Measurements from ENCODE around the gene CD247. TPM values are rescaled to one million over a fixed set of nuclear protein-coding genes. Genes with fewer than 3 reads are reported as not detected.

Gene CD247
- total RNA-seq, 3 donors from 2014 or later: 63.7 to 93.5 (median 73.2) TPM

DNA sequence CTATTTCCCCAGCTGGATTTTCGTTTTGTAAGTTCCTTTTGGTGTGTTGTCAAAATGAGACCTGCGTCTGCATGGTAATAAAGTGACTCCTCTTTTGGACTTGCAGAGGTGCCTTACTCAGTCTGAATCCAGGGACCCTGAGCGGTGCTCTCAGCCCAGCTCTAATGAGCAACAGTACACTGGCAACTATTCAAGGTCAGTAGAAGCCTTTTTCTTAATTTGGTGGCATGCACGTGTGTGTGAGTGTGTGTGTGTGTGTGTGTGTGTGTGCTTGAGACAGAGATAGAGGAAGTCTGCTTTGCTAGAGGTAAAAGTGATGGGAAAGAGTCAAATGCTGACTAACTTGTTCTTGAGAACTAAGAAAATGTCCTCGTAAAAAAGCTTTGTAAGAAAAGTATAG is 105.4 kb downstream of the CD247 start:
- H3K9me3 Mint-ChIP-seq: no peaks in the 10 kb centered on the region
- no peak overlapping the region for H3K4me3 Mint-ChIP-seq
- no peaks in the 10 kb centered on the region for H3K27me3 Mint-ChIP-seq (ENCODE audit: low read depth)
- ATAC-seq (no peak), DNase-seq (no peak)
- H3K36me3 Mint-ChIP-seq (ENCODE audit: insufficient read depth): peaks cover 28% of the 10 kb centered on the region
- peaks cover 13% of the 10 kb centered on the region for H3K4me1 Mint-ChIP-seq (ENCODE audit: low read depth)

DNA sequence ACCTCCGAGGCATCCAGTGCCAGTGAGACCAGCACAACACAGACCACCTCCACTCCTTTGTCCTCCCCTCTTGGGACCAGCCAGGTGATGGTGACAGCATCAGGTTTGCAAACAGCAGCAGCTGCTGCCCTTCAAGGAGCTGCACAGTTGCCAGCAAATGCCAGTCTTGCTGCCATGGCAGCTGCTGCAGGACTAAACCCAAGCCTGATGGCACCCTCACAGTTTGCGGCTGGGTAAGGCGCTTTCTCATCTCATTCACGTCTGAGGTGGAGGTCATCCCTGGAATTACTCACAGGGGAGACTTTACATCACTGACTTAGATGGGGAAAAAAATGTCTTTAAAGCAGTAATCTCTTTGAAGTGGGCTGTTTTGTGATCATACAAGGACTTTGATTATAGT is 106.3 kb downstream of the CD247 start:
- Mint-ChIP-seq H3K4me1 (ENCODE audit: low read depth) (peaks cover 13% of the 10 kb centered on the region), H3K27me3 (ENCODE audit: low read depth) (no peaks in the 10 kb centered on the region), H3K9me3 (no peaks in the 10 kb centered on the region), H3K36me3 (ENCODE audit: insufficient read depth) (peaks cover 31% of the 10 kb centered on the region), H3K4me3 (no peak overlapping the region)
- DNase-seq: no peak
- peak; percentile 46 for ATAC-seq

DNA sequence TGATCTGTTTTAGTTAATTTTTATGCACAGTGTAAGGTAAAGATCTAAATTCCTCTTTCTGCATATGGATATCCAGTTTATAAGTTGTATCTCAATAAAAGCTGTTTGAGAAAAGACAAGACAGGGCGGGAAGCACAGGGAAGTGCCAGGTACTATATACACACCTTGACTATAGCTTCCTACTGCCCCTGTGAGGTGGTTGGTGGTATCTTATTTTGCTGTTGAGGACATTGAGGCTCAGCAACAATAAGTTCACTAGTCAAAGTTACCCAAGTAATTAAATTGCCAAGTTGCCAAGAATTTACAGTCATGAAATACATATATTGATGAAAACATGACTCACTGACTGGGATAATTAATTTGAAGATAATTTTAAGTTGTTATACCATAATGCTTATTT is 109.1 kb downstream of the CD247 start:
- no peak for ATAC-seq
- no peak overlapping the region for H3K4me3 Mint-ChIP-seq
- peaks cover 36% of the 10 kb centered on the region for H3K36me3 Mint-ChIP-seq (ENCODE audit: insufficient read depth)

DNA sequence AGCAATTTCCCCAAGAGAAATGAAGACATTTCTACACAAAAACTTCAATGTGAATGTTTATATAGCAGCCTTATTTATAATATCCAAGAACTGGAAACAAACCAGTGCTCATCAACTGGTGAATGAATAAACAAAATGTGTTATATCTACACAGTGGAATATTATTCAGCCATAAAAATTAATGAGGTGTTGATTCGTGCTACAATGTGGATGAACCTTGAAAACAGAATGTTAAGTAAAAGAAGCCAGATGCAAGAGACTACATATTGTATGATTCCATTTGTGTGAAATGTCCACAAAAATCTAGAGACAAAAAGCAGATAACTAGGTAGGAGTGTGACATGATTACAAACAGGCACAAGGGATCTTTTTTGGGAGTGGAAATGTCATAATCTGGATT is 110.0 kb downstream of the CD247 start:
- no peaks in the 10 kb centered on the region for H3K9me3 Mint-ChIP-seq
- peaks cover 36% of the 10 kb centered on the region for H3K36me3 Mint-ChIP-seq (ENCODE audit: insufficient read depth)
- DNase-seq: no peak
- no peak for ATAC-seq
- H3K4me1 Mint-ChIP-seq (ENCODE audit: low read depth): peaks cover 6% of the 10 kb centered on the region
- H3K4me3 Mint-ChIP-seq: no peak overlapping the region
- H3K27me3 Mint-ChIP-seq (ENCODE audit: low read depth): no peaks in the 10 kb centered on the region

More for the DNA sequence above, 109.1 kb downstream of the CD247 start:
- no peak for DNase-seq
- Mint-ChIP-seq H3K4me1 (ENCODE audit: low read depth) (peaks cover 6% of the 10 kb centered on the region), H3K9me3 (no peaks in the 10 kb centered on the region), H3K27me3 (ENCODE audit: low read depth) (no peaks in the 10 kb centered on the region)

DNA sequence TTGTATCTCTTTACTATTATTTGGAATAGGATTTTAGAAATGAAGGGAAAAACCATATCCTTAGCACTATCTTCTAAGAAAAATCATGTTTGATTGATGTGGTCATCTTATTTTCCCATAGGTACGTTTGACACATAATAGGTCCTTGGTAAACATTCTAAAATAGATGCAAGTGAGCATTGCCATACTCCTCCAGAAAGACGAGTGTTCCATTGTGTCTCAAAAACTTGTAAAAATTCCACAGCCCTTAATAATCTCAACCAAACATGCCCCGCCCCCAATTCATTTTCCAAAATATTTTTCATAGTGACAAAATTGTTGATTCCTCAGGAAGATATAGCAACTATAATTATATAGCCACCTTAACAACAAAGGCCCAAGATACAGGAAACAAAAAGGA is 113.4 kb downstream of the CD247 start:
- H3K27me3 Mint-ChIP-seq (ENCODE audit: low read depth): no peaks in the 10 kb centered on the region
- ATAC-seq (no peak), DNase-seq (no peak)
- no peaks in the 10 kb centered on the region for H3K9me3 Mint-ChIP-seq
- no peaks in the 10 kb centered on the region for H3K4me1 Mint-ChIP-seq (ENCODE audit: low read depth)
- H3K4me3 Mint-ChIP-seq: no peak overlapping the region
- H3K36me3 Mint-ChIP-seq (ENCODE audit: insufficient read depth): peaks cover 30% of the 10 kb centered on the region

DNA sequence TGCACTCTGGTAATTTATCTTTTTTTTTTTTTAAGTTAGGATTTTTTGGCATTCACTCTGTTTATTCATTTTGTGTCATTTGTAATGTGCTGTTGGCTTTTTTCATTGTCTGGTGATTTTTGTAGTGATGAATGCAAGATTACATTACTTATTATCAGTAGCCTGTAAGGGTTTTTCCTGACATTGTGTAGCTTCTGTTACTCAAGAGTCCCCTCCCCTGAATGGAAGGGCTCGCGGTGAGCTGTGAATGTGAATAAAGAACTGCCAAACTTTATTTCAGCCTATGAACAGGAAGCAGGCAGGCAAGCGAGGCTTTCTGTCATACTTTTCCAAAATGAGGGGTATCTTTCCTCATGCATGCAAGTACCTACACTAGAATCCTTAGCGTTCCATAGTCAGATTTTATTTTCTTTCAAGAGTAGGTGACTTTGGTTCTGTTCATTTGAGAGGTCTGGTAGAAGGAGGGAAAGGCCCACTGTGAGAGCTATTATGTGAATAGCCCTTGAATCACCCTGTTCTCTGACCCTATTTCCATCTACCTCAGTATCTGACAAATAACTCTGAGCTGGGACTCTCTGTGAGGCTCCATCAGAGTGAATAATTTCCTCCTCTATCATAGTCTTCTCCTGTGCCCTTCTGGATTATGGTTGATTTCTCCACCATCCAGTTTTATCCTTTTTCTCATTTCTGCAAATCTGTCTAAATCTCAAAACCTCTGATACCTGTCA is 114.0 kb downstream of the CD247 start:
- Mint-ChIP-seq H3K27me3 (ENCODE audit: low read depth) (no peaks in the 10 kb centered on the region), H3K36me3 (ENCODE audit: insufficient read depth) (peaks cover 28% of the 10 kb centered on the region), H3K4me3 (no peak overlapping the region), H3K4me1 (ENCODE audit: low read depth) (no peaks in the 10 kb centered on the region), H3K9me3 (no peaks in the 10 kb centered on the region)
- no peak for DNase-seq
- ATAC-seq: no peak

DNA sequence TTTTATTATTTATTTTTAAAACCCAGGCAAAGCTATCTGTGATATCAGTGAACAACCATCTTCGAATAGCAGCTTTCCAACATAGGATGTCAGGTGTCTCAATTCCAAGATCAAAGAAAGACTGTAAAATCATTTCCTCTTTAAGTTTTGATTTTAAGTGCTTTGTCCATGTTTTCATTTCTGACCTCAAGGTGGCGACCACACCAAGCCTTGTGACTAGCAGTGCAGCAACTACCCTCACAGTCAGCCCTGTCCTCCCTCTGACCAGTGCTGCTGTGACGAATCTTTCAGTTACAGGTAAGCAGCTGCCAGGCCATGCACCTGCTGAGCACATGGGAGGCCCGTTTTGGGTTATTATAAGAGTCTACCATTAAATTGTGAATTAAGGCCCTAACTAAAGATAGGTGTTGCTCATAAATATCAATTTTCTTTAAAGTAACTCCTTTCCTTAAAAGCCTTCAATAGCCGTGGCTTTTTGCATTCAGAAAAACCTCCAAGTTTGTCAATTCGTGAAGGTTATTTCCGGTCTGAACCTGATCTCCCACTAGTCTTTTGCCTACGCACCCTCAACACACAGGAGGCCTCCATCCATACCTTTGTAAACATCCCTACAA is 117.0 kb downstream of the CD247 start:
- peak; percentile 34 for DNase-seq
- H3K9me3 Mint-ChIP-seq: no peaks in the 10 kb centered on the region
- peaks cover 33% of the 10 kb centered on the region for H3K36me3 Mint-ChIP-seq (ENCODE audit: insufficient read depth)
- no peak overlapping the region for H3K4me3 Mint-ChIP-seq
- peak; percentile 66 to 77 for ATAC-seq
- no peaks in the 10 kb centered on the region for H3K27me3 Mint-ChIP-seq (ENCODE audit: low read depth)
- H3K4me1 Mint-ChIP-seq (ENCODE audit: low read depth): no peaks in the 10 kb centered on the region

DNA sequence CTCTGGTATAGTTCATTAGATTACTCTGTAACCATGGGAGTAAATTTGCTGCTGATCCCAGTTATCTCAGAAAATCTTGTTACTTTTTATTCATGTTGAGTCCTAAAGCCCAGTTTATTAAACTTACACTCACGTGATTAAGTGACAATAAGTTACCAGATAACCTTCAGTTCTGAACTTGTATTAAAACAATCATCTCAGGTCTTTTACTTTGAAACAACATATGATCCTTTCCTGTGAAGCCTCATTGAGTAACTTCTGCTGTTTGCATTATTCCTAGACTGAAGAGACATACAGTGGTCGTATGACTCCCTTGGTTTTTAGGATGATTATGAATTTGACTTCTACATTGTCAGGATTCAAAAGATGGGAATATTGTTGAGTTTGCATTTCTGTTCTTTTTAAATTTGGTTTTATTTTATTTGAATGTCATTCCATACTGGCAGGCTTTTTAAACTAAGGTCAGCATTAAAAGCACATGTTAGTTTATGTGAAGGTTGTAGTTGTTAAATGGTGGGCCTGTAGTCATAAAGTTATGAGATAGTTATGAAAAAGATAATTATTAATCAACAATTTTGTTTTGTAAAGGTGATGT is 117.9 kb downstream of the CD247 start:
- Mint-ChIP-seq H3K9me3 (no peaks in the 10 kb centered on the region), H3K27me3 (ENCODE audit: low read depth) (no peaks in the 10 kb centered on the region), H3K4me3 (no peak overlapping the region), H3K4me1 (ENCODE audit: low read depth) (no peaks in the 10 kb centered on the region), H3K36me3 (ENCODE audit: insufficient read depth) (peaks cover 29% of the 10 kb centered on the region)
- DNase-seq (no peak), ATAC-seq (no peak)

DNA sequence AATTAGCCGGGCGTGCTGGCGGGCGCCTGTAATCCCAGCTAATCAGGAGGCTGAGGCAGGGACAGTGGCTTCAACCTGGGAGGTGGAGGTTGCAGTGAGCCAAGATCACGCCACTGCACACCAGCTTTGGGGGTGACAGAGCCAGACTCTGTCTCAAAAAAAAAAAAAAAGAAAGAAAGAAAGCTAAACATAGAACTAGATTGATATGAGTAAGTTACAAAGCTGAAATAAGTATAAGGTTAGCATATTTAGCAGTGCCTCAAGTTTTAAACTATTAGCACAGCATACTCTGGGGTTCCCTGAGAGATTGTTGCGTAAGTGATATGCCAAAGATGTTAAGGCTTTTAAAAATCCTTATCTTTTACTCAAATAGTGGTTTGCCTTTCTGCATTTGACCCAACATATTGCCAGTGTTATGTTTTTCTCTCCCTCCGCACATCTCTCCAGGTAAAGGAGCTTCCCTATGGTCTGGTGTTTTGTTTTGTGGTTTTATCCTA is 126.1 kb downstream of the CD247 start:
- no peak for DNase-seq
- ATAC-seq: no peak

DNA sequence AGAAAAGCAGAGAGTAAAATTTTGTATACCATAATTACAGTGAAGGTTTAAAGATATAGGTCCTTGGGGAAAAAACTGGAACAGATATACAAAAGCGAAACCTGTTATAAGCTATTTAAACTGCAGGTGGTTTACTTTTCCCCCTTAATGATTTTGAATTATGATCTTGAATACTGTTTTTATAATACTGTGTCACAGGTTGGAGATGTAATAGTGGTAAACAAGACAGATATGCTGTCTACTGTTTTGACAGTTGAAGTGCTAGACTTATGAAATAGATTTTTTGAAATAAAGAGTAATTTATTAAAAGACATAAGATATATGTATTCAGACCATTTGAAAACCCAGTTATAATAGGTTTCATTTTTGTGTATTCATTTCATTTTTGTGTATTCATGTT is 129.4 kb downstream of the CD247 start:
- DNase-seq (no peak), ATAC-seq (no peak)
- no peaks in the 10 kb centered on the region for H3K27me3 Mint-ChIP-seq (ENCODE audit: low read depth)
- no peaks in the 10 kb centered on the region for H3K9me3 Mint-ChIP-seq
- H3K36me3 Mint-ChIP-seq (ENCODE audit: insufficient read depth): peaks cover 11% of the 10 kb centered on the region
- no peak overlapping the region for H3K4me3 Mint-ChIP-seq
- no peaks in the 10 kb centered on the region for H3K4me1 Mint-ChIP-seq (ENCODE audit: low read depth)

More for the DNA sequence above, 126.1 kb downstream of the CD247 start:
- peaks cover 5% of the 10 kb centered on the region for H3K36me3 Mint-ChIP-seq (ENCODE audit: insufficient read depth)
- no peak overlapping the region for H3K4me3 Mint-ChIP-seq
- H3K9me3 Mint-ChIP-seq: no peaks in the 10 kb centered on the region
- no peaks in the 10 kb centered on the region for H3K4me1 Mint-ChIP-seq (ENCODE audit: low read depth)
- no peaks in the 10 kb centered on the region for H3K27me3 Mint-ChIP-seq (ENCODE audit: low read depth)

DNA sequence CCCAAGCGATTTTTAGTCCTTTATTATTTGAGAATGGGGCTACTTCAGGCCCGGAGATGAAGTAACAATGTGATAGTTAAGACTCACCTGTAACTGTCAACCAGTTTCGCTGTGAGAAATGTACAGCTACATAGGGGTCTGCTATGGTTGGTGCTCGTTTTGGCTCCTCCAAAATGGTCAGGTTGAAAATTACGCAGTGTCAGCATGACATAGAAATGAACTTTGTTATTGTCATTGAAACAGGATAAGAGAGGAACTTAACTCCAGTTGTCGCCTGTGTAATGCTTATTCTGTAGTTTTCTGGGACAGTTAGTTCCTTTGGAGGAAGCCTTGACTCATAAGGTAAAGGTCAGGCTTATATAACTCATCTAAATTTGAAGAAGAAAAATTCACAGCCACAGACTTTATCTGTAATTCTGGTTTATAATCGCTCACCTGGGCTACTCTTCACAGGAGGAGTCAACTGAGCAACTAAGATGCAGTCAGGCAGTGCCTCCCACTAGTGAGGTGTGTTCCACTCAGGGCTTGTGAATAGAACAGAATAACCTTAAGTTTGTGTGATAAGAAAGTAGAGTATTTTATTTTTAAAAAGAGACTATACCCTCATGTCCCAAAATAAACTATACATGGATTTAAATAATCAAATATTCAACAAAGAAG is 130.9 kb downstream of the CD247 start:
- ATAC-seq (no peak), DNase-seq (no peak)
- no peak overlapping the region for H3K4me3 Mint-ChIP-seq
- H3K27me3 Mint-ChIP-seq (ENCODE audit: low read depth): no peaks in the 10 kb centered on the region
- H3K9me3 Mint-ChIP-seq: no peaks in the 10 kb centered on the region
- no peaks in the 10 kb centered on the region for H3K4me1 Mint-ChIP-seq (ENCODE audit: low read depth)
- H3K36me3 Mint-ChIP-seq (ENCODE audit: insufficient read depth): peaks cover 15% of the 10 kb centered on the region

Other genes starting within 250 kb of the CD247 start
- gene CREG1, start 35.2 kb upstream of the CD247 start, total RNA-seq: 10 to 100 TPM; 12.5 to 14.5 (median 14.3) TPM
- 10 to 100 TPM; 15.4 to 20.6 (median 17.5) TPM for gene RCSD1, start 111.7 kb upstream of the CD247 start, total RNA-seq
- gene MPZL1, start 203.5 kb upstream of the CD247 start, total RNA-seq: 10 to 100 TPM; 12.6 to 15.3 (median 15.3) TPM

Data from activated T-cell treated with anti-CD3 and anti-CD28 coated beads, Interleukin-2, amount 50 U/mL, for 4 hours (primary cell).